Measurements from ENCODE around the gene DNMT3A.

- no peak for TF ChIP-seq SIN3A (IDR thresholded peaks at IDR 0.05; ENCODE audit: borderline replicate concordance, insufficient read depth, low read length)
- no peak for TF ChIP-seq TAF1 (IDR thresholded peaks at IDR 0.05; ENCODE audit: borderline replicate concordance, insufficient read depth, low read length)
- no peak for TF ChIP-seq REST (IDR thresholded peaks at IDR 0.05; ENCODE audit: insufficient read depth in 1 of 2, low read depth in 2 of 2, low read length in 2 of 2)
- no peak for TF ChIP-seq POLR2AphosphoS5 (IDR thresholded peaks at IDR 0.05; ENCODE audit: low read depth, low read length)
- TF ChIP-seq FOXP2 (optimal IDR thresholded peaks at IDR 0.05; ENCODE audit: borderline replicate concordance, extremely low read depth, extremely low read length, insufficient read depth) = no peak
These were observed 27.7 kb upstream of the DNMT3A start for GRCh38 chr2:25369439-25369838.
